HepG2 (cell line): Measurements from ENCODE around the gene MBD5. TPM values are rescaled to one million over a fixed set of nuclear protein-coding genes. Genes with fewer than 3 reads are reported as not detected.

Experiments
- ATAC-seq: fragments of 200-7000 bp; cut with Tn5 transposase; 3 replicates; pipeline ENCODE4 v1.9.1; 2020; ENCODE audit warnings: mild to moderate bottlenecking, moderate library complexity
- BruUV-seq: library from RNA; stranded (reverse); fragments of 400-500 nt; replicated peaks from 2 replicates; lab custom pipeline; 2021; lab: Mats Ljungman, UMichigan
- CTCF ChIA-PET: fragments of 300-600 bp; formaldehyde crosslinking; extraction: SDS; loops from one replicate; lab custom pipeline; 2021; ENCODE audit warnings: low total read pairs, inconsistent platforms, low intra/inter-chr PET ratio; lab: Yijun Ruan, JAX
- POLR2A ChIA-PET: fragments of 350-600 bp; sonication (Branson Sonifier 250); formaldehyde crosslinking; loops from one replicate; lab custom pipeline; 2020; ENCODE audit warnings: antibody characterized with exemption, inconsistent platforms; lab: Yijun Ruan, JAX
- DNase-seq: peaks from one replicate; pipeline ENCODE4 v3.0.0-alpha.2; 2015; ENCODE audit warnings: low spot score
- FAIRE-seq: peaks from 3 replicates; lab custom pipeline; 2011; peaks lifted over from hg19 to GRCh38; lab: Jason Lieb, UNC
- H2AFZ ChIP-seq: one replicate; pipeline ENCODE4 v1.6.1; 2011; ENCODE audit warnings: low read length, inconsistent platforms
- H3K27ac ChIP-seq: fragments of 300-600 bp; 3 replicates; pipeline ENCODE4 v1.8.0; 2011; ENCODE audit warnings: mixed run types, mild to moderate bottlenecking, mixed read lengths, low read length, inconsistent platforms; ENCODE audit not compliant: insufficient read depth; ENCODE audit errors: extremely low read length
- H3K27me3 ChIP-seq, 2 experiments: fragments of 200-600 bp in 1 of 2; 2 replicates in 1 of 2; 3 replicates in 1 of 2; pipeline versions ENCODE4 v1.6.0 to v1.8.0; 2011; ENCODE audit warnings: low read length in 2 of 2, mild to moderate bottlenecking in 2 of 2, moderate library complexity in 2 of 2, inconsistent platforms in 1 of 2; ENCODE audit not compliant: insufficient read depth in 2 of 2, control insufficient read depth in 1 of 2
- H3K36me3 ChIP-seq, 2 experiments: fragments of 200-600 bp in 1 of 2; replicated peaks in 1 of 2; 2 replicates in 1 of 2; 3 replicates in 1 of 2; pipeline versions ENCODE4 v1.5.1 to v1.8.0; 2011; ENCODE audit warnings: low read length in 2 of 2, inconsistent platforms in 1 of 2; ENCODE audit not compliant: insufficient read depth in 2 of 2, control insufficient read depth in 1 of 2
- H3K4me1 ChIP-seq: 2 replicates; pipeline ENCODE4 v1.5.1; 2012; ENCODE audit warnings: low read length, inconsistent platforms; ENCODE audit not compliant: insufficient read depth
- H3K4me2 ChIP-seq: 2 replicates; pipeline ENCODE4 v1.6.0; 2011; ENCODE audit warnings: low read depth, low read length, inconsistent platforms
- H3K4me3 ChIP-seq, 3 experiments: fragments of 200-600 bp in 1 of 3; sonication (generic), shearing (Covaris generic) in 1 of 3; replicated peaks in 1 of 3; 2 replicates each; pipeline ENCODE4 v1.5.1; 2011 to 2016; ENCODE audit warnings: low read length in 3 of 3, inconsistent platforms in 2 of 3, low read depth in 2 of 3, mild to moderate bottlenecking in 2 of 3, control low read depth in 1 of 3, mixed read lengths in 1 of 3; ENCODE audit not compliant: insufficient read depth in 1 of 3
- H3K79me2 ChIP-seq: one replicate; pipeline ENCODE4 v1.6.1; 2011; ENCODE audit warnings: low read length, inconsistent platforms; ENCODE audit not compliant: insufficient read depth
- H3K9ac ChIP-seq: 2 replicates; pipeline ENCODE4 v1.6.0; 2011; ENCODE audit warnings: mild to moderate bottlenecking, low read depth, low read length, inconsistent platforms; ENCODE audit not compliant: insufficient read depth
- H3K9me3 ChIP-seq: 2 replicates; pipeline ENCODE4 v1.5.1; 2012; ENCODE audit warnings: mild to moderate bottlenecking, low read length
- H4K20me1 ChIP-seq: 2 replicates; pipeline ENCODE4 v1.6.0; 2011; ENCODE audit warnings: inconsistent platforms, mild to moderate bottlenecking, low read length, moderate library complexity; ENCODE audit not compliant: insufficient read depth
- DRAP1 ChIP-seq: IDR thresholded peaks from 2 replicates; pipeline ENCODE4 v1.6.1; 2016; ENCODE audit warnings: missing genetic modification reagents, missing compliant biosample characterization
- EEA1 ChIP-seq: sonication (generic); formaldehyde crosslinking; IDR thresholded peaks from 2 replicates; pipeline ENCODE4 v1.5.1; 2020; ENCODE audit warnings: mild to moderate bottlenecking, missing genetic modification reagents, borderline replicate concordance
- FOXJ3 ChIP-seq: sonication (generic); formaldehyde crosslinking; IDR thresholded peaks from 2 replicates; pipeline ENCODE4 v1.4.0; 2020; ENCODE audit warnings: missing genetic modification reagents, mild to moderate bottlenecking, borderline replicate concordance
- GTF2F1 ChIP-seq: fragments of 150-350 bp; IDR thresholded peaks from 2 replicates; pipeline ENCODE4 v1.6.1; 2014; ENCODE audit warnings: low read length
- ISX ChIP-seq: sonication (generic); formaldehyde crosslinking; conservative IDR thresholded peaks from 2 replicates; pipeline ENCODE4 v1.5.0; 2020; ENCODE audit warnings: missing genetic modification reagents
- NR2F1 ChIP-seq, 2 experiments: fragments of 450-650 bp in 1 of 2; formaldehyde crosslinking in 1 of 2; IDR thresholded peaks; 2 replicates each; pipeline versions ENCODE4 v1.5.0 to v1.6.1; 2016 to 2020; ENCODE audit warnings: mild to moderate bottlenecking in 1 of 2, missing compliant biosample characterization in 1 of 2, missing genetic modification reagents in 1 of 2, moderate library complexity in 1 of 2
- SATB2 ChIP-seq: sonication (generic); formaldehyde crosslinking; IDR thresholded peaks from 2 replicates; pipeline ENCODE4 v1.5.0; 2020; ENCODE audit warnings: missing genetic modification reagents
- SCMH1 ChIP-seq: sonication (generic); formaldehyde crosslinking; IDR thresholded peaks from 2 replicates; pipeline ENCODE4 v1.9.0; 2021; ENCODE audit warnings: missing genetic modification reagents, mild to moderate bottlenecking, borderline replicate concordance
- SNAI1 ChIP-seq: sonication (generic); formaldehyde crosslinking; IDR thresholded peaks from 2 replicates; pipeline ENCODE4 v1.5.0; 2020; ENCODE audit warnings: mild to moderate bottlenecking, missing genetic modification reagents, borderline replicate concordance
- ZBTB49 ChIP-seq: sonication (generic); formaldehyde crosslinking; IDR thresholded peaks from 2 replicates; pipeline ENCODE4 v1.4.0; 2020; ENCODE audit warnings: missing genetic modification reagents, borderline replicate concordance
- ZHX2 ChIP-seq, 2 experiments: sonication (generic) in 1 of 2; formaldehyde crosslinking in 1 of 2; IDR thresholded peaks; 2 replicates each; pipeline versions ENCODE4 v1.6.1 to v1.9.0; 2014 to 2022; ENCODE audit warnings: antibody characterized with exemption in 1 of 2, borderline replicate concordance in 1 of 2, inconsistent platforms in 1 of 2, low read depth in 1 of 2, missing genetic modification reagents in 1 of 2
- ZNF296 ChIP-seq: sonication (generic); formaldehyde crosslinking; conservative IDR thresholded peaks from 2 replicates; pipeline ENCODE4 v1.5.0; 2020; ENCODE audit warnings: mild to moderate bottlenecking, missing genetic modification reagents
- ZNF503 ChIP-seq: sonication (generic); formaldehyde crosslinking; IDR thresholded peaks from 2 replicates; pipeline ENCODE4 v1.4.0; 2020; ENCODE audit warnings: missing genetic modification reagents
- ZNF547 ChIP-seq: sonication (generic); formaldehyde crosslinking; IDR thresholded peaks from 2 replicates; pipeline ENCODE4 v1.5.1; 2020; ENCODE audit warnings: mild to moderate bottlenecking, missing genetic modification reagents
- WGBS: methylation state at CpG from one replicate; pipeline ENCODE4 v1.1.6; 2017; ENCODE audit warnings: low lambda C conversion rate; 5-methylcytosine and 5-hydroxymethylcytosine counted together
- in situ Hi-C: cut with HindIII; loops from 2 replicates; pipeline ENCODE4 v1.10.0; 2017; ENCODE audit warnings: low pct_unique_long_range_greater_than_20kb; ENCODE audit not compliant: extremely low pct_ligation_motif_present
- intact Hi-C: fragments of 100-400 bp; cut with micrococcal nuclease; formaldehyde crosslinking; loops from one replicate; pipeline ENCODE4 v1.10.0; 2022; ENCODE audit not compliant: unreplicated experiment
- polyA plus RNA-seq, 8 experiments: library from polyadenylated mRNA; depleted of rRNA in 3 of 8; stranded (reverse) in 7 of 8; unstranded in 1 of 8; fragments of >200 nt; fragmentation: Illumina TruSeq in 4 of 8; extraction: Trizol in 4 of 8; gene quantifications; 2 replicates each; pipeline versions ENCODE4 v1.2.1 to v1.2.3, GENCODE V29; 2011 to 2016; ENCODE audit warnings: low read depth in 4 of 8, missing spikeins in 1 of 8, mixed read lengths in 1 of 8; ENCODE audit not compliant: insufficient read depth in 1 of 8
- total RNA-seq, 5 experiments: library from RNA; depleted of rRNA; stranded (reverse); fragments of >200 nt; fragmentation: Illumina TruSeq; extraction: Trizol; gene quantifications; 2 replicates each; pipeline ENCODE4 v1.2.3, GENCODE V29; 2016; ENCODE audit warnings: low read depth in 1 of 5

Gene MBD5
- total and polyA plus RNA-seq, 2 of the 13 experiments (the other 11 are each of a cell fraction or from before 2014, with no cell fraction given): 13.5 to 26.4 TPM

- H4K20me1 ChIP-seq: no peaks in the 10 kb centered on the region
- intact Hi-C loops (no loop called here), in situ Hi-C loops (no loop called here)
- FAIRE-seq (no peak), ATAC-seq (no peak), DNase-seq (no peak)
- H3K4me1 ChIP-seq: no peaks in the 10 kb centered on the region
- no peak overlapping the region for H3K4me2 ChIP-seq
- no peaks in the 10 kb centered on the region for H3K9me3 ChIP-seq
- H3K36me3 ChIP-seq: no peaks in the 10 kb centered on the region
- no peak overlapping the region for H3K4me3 ChIP-seq
- no peak overlapping the region for H3K27ac ChIP-seq
- H3K79me2 ChIP-seq: no peaks in the 10 kb centered on the region
- no peak overlapping the region for H3K9ac ChIP-seq
- BruUV-seq: no TSS peak
- no peak overlapping the region for H2AFZ ChIP-seq
- POLR2A ChIA-PET: no interaction called here
- CTCF ChIA-PET: no interaction called here
- H3K27me3 ChIP-seq: peaks cover 4 to 71% of the 10 kb centered on the region in 2 experiments; a peak in 4 of 5 replicates
- WGBS: 26% methylated on average over 6 of the region's 6 CpGs
- TF ChIP-seq NR2F1 (CRISPR knock-in tag; IDR thresholded peaks at IDR 0.05) (no peak), ZHX2 (IDR thresholded peaks at IDR 0.05; ENCODE audit: low read depth) (no peak), ZHX2 (CRISPR knock-in tag; IDR thresholded peaks at IDR 0.05; ENCODE audit: borderline replicate concordance) (no peak), EEA1 (CRISPR knock-in tag) (no peak), SNAI1 (CRISPR knock-in tag) (no peak), FOXJ3 (CRISPR knock-in tag) (no peak), ZNF503 (CRISPR knock-in tag) (no peak), DRAP1 (CRISPR knock-in tag) (no peak), GTF2F1 (no peak), ZNF547 (CRISPR knock-in tag) (no peak), SATB2 (CRISPR knock-in tag) (no peak), ZBTB49 (no peak), ISX (no peak), SCMH1 (no peak), ZNF296 (CRISPR knock-in tag) (no peak)
Measured at GRCh38 chr2:148542614-148543013, 521.7 kb downstream of the MBD5 start.
